SU-DHL-6 (cell line): Measurements from ENCODE around the gene CIB4.

Experiments
- H2AFZ ChIP-seq: fragments of 200-600 bp; sonication (generic); 2 replicates; pipeline ENCODE4 v1.6.1; 2014; ENCODE audit warnings: low read depth, mild to moderate bottlenecking, moderate library complexity, mixed read lengths, antibody characterized with exemption, low read length; ENCODE audit not compliant: severe bottlenecking
- H3F3A ChIP-seq: fragments of 200-600 bp; shearing (Covaris generic); 2 replicates; pipeline ENCODE4 v1.6.0; 2016; ENCODE audit warnings: antibody characterized with exemption, mild to moderate bottlenecking; ENCODE audit not compliant: insufficient read depth
- H3K27ac ChIP-seq: fragments of 200-600 bp; sonication (generic); 2 replicates; pipeline ENCODE4 v1.5.1; 2016; ENCODE audit warnings: low read depth, mild to moderate bottlenecking, low read length, moderate library complexity, mixed read lengths
- H3K27me3 ChIP-seq: fragments of 200-600 bp; sonication (generic), shearing (Covaris generic); 2 replicates; pipeline ENCODE4 v1.6.0; 2014; ENCODE audit warnings: mild to moderate bottlenecking, low read length
- H3K36me3 ChIP-seq: fragments of 200-600 bp; sonication (generic); 2 replicates; pipeline ENCODE4 v1.6.1; 2014; ENCODE audit warnings: mild to moderate bottlenecking, low read length, mixed read lengths
- H3K4me2 ChIP-seq: fragments of 300-600, 200-600 bp; shearing (Covaris generic), sonication (generic); 2 replicates; pipeline ENCODE4 v1.6.0; 2014; ENCODE audit warnings: low read length, low read depth, mild to moderate bottlenecking; ENCODE audit not compliant: poor library complexity, severe bottlenecking
- H3K4me3 ChIP-seq: fragments of 200-600 bp; sonication (generic); 2 replicates; pipeline ENCODE4 v1.5.1; 2014; ENCODE audit warnings: antibody characterized with exemption, low read length, mild to moderate bottlenecking, mixed read lengths; ENCODE audit not compliant: insufficient read depth, poor library complexity, severe bottlenecking
- H3K79me2 ChIP-seq: fragments of 200-600 bp; sonication (generic); 2 replicates; pipeline ENCODE4 v1.6.1; 2014; ENCODE audit warnings: mild to moderate bottlenecking, low read length, moderate library complexity; ENCODE audit not compliant: insufficient read depth
- H3K9ac ChIP-seq: fragments of 200-600 bp; sonication (generic); 2 replicates; pipeline ENCODE4 v1.7.0; 2014; ENCODE audit warnings: mild to moderate bottlenecking, low read length
- H3K9me2 ChIP-seq: fragments of 200-600 bp; sonication (generic); replicated peaks from 2 replicates; pipeline ENCODE4 v1.6.1; 2014; ENCODE audit warnings: low read length; ENCODE audit not compliant: insufficient read depth
- H3K9me3 ChIP-seq: fragments of 200-600 bp; sonication (generic); 2 replicates; pipeline ENCODE4 v1.6.1; 2014; ENCODE audit warnings: low read length, mixed read lengths; ENCODE audit not compliant: insufficient read depth
- H4K20me1 ChIP-seq: fragments of 200-600 bp; sonication (generic); 2 replicates; pipeline ENCODE4 v1.6.1; 2014; ENCODE audit warnings: low read depth, mild to moderate bottlenecking, antibody characterized with exemption, low read length, moderate library complexity, mixed read lengths
- EZH2phosphoT487 ChIP-seq: fragments of 200-600 bp; sonication (generic), shearing (Covaris generic); conservative IDR thresholded peaks from 2 replicates; pipeline ENCODE4 v1.6.1; 2018; ENCODE audit warnings: mild to moderate bottlenecking, antibody characterized with exemption, low read length, moderate library complexity, mixed read lengths
- TF ChIP-seq, protein P1 (sequence below): fragments of 200-600 bp; sonication (generic); IDR thresholded peaks from one replicate; pipeline ENCODE4 v1.5.1; 2017; ENCODE audit warnings: antibody characterized with exemption, mild to moderate bottlenecking, low read length, moderate library complexity; ENCODE audit not compliant: insufficient read depth, poor library complexity, severe bottlenecking

Gene CIB4

GRCh38 chr2:26618611-26619010 is 22.6 kb downstream of the CIB4 start:
- H4K20me1 ChIP-seq = no peaks in the 10 kb centered on the region
- no peak overlapping the region for H2AFZ ChIP-seq
- TF ChIP-seq, protein P1, sequence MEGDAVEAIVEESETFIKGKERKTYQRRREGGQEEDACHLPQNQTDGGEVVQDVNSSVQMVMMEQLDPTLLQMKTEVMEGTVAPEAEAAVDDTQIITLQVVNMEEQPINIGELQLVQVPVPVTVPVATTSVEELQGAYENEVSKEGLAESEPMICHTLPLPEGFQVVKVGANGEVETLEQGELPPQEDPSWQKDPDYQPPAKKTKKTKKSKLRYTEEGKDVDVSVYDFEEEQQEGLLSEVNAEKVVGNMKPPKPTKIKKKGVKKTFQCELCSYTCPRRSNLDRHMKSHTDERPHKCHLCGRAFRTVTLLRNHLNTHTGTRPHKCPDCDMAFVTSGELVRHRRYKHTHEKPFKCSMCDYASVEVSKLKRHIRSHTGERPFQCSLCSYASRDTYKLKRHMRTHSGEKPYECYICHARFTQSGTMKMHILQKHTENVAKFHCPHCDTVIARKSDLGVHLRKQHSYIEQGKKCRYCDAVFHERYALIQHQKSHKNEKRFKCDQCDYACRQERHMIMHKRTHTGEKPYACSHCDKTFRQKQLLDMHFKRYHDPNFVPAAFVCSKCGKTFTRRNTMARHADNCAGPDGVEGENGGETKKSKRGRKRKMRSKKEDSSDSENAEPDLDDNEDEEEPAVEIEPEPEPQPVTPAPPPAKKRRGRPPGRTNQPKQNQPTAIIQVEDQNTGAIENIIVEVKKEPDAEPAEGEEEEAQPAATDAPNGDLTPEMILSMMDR = no peak
- TF ChIP-seq EZH2phosphoT487 = no peak
- no peaks in the 10 kb centered on the region for H3F3A ChIP-seq
- H3K27ac ChIP-seq = no peak overlapping the region
- H3K4me3 ChIP-seq = no peak overlapping the region
- H3K79me2 ChIP-seq = no peaks in the 10 kb centered on the region
- no peaks in the 10 kb centered on the region for H3K9me3 ChIP-seq
- no peaks in the 10 kb centered on the region for H3K36me3 ChIP-seq
- H3K9me2 ChIP-seq = no peaks in the 10 kb centered on the region
- no peak overlapping the region for H3K9ac ChIP-seq
- H3K4me2 ChIP-seq = no peak overlapping the region
- no peaks in the 10 kb centered on the region for H3K27me3 ChIP-seq

GRCh38 chr2:26617588-26618083 is 23.5 kb downstream of the CIB4 start:
- H3K36me3 ChIP-seq = no peaks in the 10 kb centered on the region
- no peak overlapping the region for H3K27ac ChIP-seq
- H3K9me3 ChIP-seq = no peaks in the 10 kb centered on the region
- no peaks in the 10 kb centered on the region for H4K20me1 ChIP-seq
- H3K9me2 ChIP-seq = no peaks in the 10 kb centered on the region
- H3K9ac ChIP-seq = no peak overlapping the region
- H3K4me2 ChIP-seq = no peak overlapping the region
- no peak overlapping the region for H3K4me3 ChIP-seq
- H2AFZ ChIP-seq = no peak overlapping the region
- H3F3A ChIP-seq = no peaks in the 10 kb centered on the region
- no peaks in the 10 kb centered on the region for H3K27me3 ChIP-seq
- H3K79me2 ChIP-seq = no peaks in the 10 kb centered on the region
- TF ChIP-seq EZH2phosphoT487 = no peak
- TF ChIP-seq, protein P1 = no peak

GRCh38 chr2:26616706-26617587 is 24.2 kb downstream of the CIB4 start:
- Histone ChIP-seq H3K9me2 (no peaks in the 10 kb centered on the region), H3K9me3 (no peaks in the 10 kb centered on the region), H3F3A (no peaks in the 10 kb centered on the region), H3K79me2 (no peaks in the 10 kb centered on the region), H3K27me3 (no peaks in the 10 kb centered on the region), H3K4me2 (no peak overlapping the region), H3K27ac (no peak overlapping the region), H2AFZ (no peak overlapping the region), H3K36me3 (no peaks in the 10 kb centered on the region), H3K9ac (no peak overlapping the region), H4K20me1 (no peaks in the 10 kb centered on the region), H3K4me3 (no peak overlapping the region)
- TF ChIP-seq, protein P1 = no peak
- TF ChIP-seq EZH2phosphoT487 = no peak
